NCI-H82 treated with DMSO at 0.1 percent for 48 hours (cell line): ENCODE data around the gene DNAJB13.
"Not testable (repeated sequence)": the region's sequence is repeated elsewhere in the genome, so short reads cannot be mapped to it uniquely, and the experiment has no call there.

Source experiments
- DNase-seq: peaks from one replicate; lab custom pipeline; 2025; ENCODE audit not compliant: unreplicated experiment; lab: John Stamatoyannopoulos, UW

DNAJB13 gene

DNA sequence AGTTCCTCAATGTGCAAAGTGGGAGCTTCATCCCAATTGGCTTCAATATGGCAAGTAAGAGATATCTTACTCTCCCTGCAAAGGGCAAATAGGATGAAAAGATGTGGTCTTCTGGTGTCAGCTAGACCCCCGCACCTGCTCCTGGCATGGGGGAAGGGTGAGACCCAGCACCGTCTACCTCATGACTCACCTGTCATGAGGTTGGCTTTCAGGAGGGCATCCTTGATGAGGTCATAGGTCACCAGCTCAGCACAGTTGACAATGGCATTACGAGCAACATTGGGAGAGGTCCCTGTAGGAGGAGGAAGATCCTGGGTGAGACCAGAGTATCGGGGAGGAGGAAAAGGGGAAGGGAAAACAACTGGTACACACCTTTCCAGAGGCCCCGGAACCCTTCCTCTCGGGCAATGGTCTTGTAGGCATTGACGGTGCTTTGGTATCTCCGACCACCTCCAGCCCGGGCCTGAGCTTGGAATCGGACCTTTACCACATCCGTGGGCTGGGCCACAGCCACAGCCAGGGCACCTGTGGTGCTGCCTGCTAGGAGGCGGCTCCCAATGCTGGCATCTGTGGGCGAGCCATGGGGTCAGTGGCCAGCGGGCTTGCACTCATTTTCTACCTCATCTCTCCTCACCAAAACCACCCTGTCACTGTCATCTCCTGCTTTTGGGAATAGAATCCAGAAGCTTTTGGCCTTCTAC, 25.8 kb downstream of the DNAJB13 start:
- no peak for DNase-seq

DNA sequence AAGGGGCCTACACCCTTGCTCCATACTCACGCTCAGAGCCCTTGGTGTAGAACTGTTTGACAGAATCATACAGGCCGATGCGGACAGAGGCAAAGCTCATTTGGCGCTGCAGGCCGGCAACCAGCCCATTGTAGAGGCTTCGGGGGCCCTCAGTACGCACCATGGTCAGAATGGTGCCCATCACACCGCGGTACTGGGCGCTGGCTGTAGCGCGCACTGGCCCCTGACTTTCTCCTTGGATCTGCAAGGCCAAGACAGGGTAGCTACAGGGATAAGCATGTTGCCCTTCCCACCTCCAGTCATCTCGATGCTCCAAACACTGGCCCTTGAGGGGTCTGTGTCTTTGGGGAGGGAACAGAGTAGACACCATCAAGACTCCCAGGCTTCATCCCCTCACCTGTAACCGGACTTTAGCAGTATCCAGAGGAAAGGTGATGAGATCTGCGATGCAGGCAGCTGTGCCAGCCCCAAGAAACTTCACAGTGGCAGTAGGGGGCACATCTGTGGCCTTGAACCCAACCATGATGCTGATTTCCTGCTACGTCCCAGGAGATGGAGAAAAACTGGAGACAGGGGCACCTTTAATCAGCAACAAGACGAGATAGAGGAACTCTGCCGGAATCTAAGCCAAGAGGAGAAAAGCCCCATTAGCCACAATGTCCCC, 27.2 kb downstream of the DNAJB13 start:
- no peak for DNase-seq

DNA sequence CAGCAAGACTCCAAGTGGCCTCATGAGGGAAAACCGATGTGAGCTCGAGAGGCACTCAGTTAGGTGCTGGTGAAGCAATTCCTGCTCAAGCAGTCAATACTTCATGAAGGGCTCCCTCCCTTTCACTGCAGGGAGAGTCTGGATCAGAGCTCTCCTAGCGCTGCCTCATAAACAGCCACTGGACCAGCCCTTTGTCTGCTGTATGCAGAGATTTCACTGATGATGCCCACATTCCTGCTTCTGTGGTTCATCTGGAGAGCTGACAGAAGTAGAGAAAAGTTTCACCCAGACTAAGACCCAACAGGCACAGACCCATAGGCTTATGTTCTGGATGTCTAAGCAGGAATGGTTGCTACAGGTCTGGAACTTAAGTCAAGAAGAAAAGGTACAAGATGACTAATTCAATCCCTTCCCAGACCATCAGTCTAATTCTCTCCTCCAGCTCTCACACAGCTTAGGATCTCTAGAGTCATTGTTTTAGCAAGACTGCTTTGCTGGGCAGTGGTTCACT, 27.8 kb downstream of the DNAJB13 start:
- no peak for DNase-seq

DNA sequence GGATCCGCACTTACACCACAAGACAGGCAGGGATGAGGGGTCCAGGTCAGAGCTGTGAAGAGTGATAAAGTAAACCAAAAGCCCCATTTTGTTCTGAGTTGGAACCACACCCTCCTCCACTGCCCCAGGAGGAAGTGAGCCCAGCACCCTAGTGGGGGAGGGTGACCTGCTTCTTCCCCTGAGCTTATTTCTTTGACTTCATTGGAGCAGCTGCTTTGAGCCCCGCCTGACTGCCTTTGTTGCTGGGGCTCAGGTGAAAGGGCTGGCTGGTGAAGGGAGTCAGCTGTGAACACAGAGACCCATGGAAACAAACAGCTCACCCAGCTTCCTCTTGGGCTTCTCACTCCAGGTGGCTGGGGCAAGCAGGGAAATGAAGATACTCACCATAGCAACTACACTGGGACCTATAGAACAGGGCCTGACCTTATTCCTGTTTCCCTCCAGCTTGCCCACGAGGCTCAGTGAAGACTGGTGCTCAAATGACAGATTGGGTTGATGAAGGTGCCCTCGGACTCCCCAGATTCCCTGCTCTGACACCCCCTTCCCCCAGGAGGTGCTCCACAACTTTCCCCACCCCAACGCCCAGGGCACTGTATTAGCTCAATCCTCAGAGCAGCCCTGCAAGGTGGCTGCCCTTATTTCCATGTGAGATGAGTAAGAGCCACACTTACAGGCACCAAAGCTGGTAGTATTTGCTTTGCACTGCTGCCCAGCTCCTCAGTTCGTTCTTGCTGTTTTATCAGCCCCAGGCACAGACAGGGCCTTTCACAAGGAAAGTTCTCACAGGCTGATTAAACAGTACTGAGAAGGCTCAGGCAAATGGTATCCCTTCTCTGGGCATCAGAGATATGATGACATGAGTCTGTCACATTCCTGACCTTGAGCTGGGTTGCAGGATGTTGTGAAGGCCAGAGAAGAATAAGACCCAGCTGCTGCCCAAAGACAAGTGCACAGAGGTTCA, 29.5 kb downstream of the DNAJB13 start:
- DNase-seq: no peak

DNA sequence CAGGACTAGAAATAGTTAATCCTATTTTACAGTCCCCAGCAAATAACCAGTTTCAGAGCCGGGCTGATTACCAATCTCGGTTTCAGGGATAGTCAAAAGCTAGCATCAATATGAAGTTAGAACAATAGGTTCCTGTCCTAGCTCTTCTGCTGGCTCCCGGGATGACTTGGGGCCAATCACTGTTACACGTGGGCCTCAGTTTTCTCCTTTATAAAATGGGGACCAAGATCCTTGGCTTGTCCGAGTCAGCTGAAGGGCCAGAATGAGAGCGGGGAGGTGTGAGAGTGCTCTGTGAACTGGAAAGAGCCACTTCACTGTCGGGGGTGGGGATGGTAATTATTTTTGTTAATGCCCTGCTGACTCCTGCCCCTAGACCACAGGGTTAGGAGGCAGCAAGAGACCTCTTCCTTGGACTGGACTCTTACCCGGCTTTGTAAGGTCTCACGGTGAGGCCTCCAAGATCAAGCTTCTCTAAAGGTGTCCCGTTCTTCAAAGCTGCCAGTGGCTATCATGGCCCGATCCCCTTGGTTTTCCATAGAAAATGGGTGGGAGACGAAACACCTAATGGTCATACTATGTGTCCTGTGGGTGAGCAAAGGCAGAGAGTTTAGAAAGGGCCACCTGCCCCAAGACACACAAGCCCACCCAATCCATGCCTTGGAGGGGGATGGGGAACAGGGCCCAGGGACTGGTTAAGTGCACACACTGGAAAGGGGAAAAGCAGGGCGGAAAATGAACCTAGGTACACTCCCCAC, 30.4 kb downstream of the DNAJB13 start:
- no peak for DNase-seq

DNA sequence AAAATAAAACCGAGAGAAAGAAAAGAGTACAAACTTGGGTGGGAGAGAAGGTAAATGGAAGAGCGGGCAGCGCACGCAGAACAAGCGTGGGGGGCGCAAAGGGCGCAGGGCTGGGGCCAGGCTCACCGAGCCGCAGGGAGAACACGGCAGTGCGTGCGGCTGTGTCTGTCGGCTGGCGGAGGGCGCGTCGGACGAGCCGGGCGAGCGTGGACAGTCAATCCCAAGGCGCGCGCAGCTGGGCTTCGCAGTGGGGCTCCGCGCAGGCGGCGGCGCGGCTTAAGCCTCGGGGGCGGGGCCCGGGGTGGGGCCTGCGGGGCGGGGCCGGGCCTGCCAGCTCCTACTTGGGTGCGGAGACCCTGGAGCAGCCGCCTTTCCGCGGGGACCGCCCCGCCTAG, 31.8 kb downstream of the DNAJB13 start, which contains the start of gene UCP2:
TSS of gene UCP2 (minus strand) at position 249 of the 395 bp plus-strand sequence. CDS start 4,465 bp downstream, outside the sequence.
- peak; percentile 63 for DNase-seq

DNA sequence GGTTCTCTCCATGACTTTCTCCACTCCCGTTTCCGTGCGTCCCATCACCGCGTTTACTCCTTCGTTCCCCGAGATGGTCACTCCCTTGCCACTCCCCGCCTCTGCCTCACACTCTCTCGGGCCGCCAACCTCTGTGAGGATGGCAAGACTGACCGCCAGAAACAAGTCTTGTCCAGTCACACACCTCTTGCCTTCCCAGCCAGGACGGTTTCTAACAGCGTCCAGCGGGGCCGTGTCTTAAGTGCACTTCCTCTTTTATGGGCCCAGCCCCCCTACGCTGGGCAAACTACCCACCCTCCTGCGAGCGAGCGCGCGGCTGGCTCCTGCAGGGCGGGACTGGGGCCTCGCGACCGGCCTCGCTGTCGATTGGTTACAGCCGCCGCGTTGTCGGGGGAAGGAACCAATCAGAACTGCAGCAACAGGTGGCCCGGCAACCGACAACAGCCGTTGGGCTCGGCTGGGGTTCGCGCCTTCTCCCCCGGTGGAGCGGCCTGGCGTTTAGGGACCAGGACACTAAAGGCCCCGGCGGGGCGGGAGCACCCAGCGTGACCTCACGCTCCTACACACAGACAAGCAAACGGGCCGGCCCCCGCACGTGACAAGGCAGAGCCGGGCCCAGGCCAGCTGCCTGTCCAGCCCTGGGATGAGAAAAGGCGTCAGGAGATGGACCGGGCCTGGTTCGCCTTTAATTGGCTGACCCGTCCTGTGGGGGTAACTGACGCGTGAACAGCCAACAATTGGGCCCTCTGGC, 32.3 kb downstream of the DNAJB13 start:
- peak; percentile 78 for DNase-seq

DNA sequence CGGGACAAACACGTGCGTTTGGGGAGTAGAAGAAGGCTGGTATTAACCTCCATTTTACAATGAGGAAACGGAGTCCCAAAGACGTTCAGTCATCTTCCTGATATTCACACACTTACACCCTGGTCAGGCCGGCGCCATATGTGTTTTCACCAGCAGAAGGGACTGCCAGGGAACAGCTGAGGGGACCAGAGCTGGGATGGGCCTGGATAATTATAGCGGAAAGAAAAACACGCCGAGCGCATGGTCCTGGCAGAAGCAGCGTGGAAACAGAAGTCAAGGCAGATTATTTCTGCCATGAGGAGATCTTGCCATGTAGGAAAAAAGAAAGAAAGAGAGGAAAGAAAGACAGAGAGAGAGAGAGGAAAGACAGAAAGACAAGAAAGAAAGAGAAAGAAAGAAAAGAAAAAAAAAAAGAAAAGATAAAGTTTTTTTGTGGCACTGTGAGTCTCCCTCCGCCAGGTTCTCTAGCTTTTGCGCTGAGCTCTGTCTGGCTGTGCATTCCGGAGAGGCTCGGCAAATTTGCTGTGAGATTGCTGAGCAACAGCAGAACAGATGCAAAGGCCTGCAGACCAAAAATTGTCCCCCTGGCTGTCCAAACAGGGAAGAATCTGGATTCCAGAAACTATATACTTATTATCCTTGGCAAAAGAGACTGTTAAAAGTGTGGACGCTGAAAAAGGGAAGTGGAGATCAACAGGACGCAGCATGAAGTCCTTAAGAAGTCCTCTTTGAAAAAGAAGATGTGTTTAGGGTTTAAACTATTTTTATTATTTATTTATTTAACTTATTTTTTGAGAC, 33.1 kb downstream of the DNAJB13 start:
- no peak for DNase-seq

DNA sequence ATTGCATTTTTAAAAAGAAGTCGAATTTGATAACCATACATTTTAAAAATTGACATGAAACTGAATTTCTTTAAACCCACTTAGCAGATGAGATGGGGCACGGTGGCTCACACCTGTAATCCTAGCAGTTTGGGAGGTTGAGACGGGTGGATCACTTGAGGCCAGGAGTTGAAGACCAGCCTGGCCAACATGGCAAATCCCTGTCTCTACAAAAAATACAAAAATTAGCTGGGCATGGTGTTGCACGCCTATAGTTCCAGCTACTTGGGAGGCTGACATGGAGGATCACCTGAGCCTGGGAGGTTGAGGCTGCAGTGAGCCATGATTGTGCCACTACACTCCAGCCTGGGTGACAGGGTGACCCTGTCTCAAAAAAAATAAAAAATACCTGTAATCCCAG, 34.8 kb downstream of the DNAJB13 start:
- not testable (repeated sequence) for DNase-seq

DNA sequence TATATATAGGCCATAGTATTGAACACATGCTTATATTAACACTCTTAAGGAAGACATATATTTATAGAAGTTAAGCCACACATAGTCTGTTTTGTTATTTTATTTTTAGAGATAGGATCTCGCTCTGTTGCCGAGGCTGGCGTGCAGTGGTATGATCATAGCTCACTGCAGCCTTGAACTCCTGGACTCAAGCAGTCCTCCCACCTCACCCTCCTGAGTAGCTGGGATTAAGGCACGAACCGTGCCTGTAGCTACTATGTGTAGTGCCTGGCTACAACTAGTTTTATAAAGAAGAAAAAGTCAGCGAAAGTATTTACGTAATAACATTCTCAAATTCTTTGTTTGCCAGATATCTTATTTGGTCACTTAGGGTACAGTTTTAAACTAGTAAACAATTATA, 37.4 kb downstream of the DNAJB13 start:
- no peak for DNase-seq

DNA sequence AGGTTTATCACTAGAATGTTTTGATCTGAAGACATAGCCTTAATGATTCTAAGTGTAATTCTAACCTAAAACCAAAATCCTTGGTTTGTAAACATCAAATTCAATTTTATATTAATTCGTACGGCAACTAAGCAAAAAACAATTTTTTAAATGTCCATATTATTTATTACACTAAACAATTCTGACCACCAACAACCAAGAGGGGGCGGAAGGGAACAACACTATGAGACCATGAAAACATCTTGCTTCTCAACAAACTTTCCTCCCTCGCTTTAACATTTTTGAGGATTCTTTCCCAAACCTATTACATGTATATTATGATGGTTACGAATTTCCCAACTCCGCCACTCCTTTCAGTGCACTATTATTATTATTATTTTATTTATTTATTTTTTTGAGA, 38.3 kb downstream of the DNAJB13 start:
- no peak for DNase-seq

DNA sequence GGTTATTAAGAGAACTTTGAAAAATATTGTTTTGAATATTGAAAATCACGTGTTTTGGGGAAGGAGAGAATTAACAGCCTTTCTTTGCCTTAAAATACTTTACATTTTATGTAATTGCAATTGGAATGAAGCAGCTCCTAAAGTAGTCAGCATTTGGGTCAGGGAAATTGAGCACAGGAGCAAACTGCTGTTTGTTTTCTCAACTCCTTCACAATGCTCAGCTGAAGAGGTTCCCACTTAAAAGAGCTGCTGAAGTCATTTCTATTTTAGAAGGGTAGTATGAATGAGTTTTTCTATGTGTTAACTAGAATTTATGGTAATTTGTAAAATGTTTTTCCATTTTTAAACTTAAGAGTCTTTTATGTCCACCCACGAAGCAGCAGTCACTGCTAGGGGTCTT, 39.9 kb downstream of the DNAJB13 start:
- DNase-seq: no peak

DNA sequence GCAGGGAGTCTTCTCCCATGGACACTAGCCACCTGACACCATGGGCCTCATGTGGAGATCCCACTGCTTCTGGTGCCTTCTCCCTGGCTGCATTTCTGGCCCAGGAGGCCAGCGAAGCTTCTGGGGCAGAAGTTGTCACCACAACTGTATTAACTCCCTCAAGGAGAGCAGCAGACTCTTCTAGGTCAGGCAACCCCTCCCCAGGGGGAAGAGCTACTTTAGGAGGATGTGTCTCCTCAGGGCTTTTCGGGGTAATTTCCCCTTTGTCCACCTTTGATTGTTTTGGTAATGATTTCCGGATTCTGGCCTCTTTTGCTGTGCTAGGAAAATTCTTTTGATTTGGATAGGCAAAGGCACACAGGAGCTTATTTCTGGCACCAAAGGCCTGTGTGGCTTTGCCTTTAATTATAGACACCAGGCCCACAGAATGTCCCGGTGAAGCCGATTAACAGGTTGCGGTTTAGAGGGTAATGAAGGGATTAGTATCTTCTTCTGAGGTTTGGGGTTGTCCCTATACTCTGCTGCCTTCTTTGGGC, 40.7 kb downstream of the DNAJB13 start:
- DNase-seq: no peak

DNA sequence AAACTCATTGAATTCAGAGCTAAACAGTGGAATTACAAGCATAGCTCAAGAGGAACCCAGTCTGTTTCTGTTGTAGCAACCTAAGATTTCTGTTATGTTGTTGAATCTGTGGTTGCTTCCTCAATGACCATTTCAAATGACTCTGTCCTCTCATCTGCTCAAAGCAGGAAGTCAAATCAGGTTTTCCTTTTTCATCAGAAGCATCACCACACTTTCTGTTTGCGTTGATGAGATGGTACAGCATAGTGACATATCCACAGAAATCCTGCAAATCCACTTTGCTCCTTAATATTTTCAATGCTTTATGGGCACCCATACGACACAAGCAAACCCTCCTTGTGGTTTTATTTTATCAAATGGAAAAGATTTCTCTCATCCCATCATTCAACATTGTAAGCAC, 44.4 kb downstream of the DNAJB13 start:
- DNase-seq: no peak

DNA sequence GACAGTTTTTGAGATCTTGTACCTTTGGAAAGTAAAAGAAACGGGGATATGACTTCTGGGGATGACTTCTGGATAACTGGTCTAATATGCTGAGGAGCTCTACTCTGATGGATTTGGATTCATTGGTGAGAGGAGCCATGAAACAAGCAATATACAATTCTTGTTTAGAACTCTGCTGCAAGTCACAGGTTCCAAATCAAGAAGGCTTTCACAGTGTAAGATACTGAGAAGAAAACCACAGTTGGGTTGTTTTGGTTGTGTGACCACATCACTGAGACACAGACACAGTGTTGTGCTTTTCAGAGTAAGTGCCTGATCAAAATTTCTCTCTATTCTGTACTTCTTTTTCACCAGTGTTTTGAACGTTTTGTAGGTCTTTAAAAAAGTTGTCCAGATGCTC, 44.9 kb downstream of the DNAJB13 start:
- no peak for DNase-seq

DNA sequence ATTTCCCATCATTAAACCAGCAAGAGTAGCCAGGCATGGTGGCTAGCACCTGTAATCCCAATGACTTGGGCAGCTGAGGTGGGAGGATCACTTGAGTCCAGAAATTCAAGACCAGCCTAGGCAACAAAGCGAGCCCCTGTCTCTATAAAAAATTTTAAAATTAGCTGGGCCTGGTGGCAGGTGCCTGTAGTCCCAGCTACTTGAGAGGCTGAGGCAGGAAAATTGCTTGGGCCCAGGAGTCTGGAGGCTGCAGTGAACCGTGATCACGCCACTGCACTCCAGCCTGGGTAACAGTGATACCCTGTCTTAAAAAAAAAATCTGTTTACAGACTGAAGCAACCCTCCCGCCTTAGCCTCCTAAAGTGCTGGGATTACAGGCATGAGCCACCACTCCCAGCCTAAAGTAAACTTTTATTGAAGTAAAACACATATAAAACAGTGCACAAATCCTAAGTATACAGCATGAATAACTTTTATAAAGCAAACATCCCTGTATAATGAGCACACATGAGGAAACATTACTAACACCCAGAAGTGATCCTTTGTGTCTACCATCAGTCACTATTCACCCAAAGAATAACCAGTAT, 45.4 kb downstream of the DNAJB13 start:
- no peak for DNase-seq

DNA sequence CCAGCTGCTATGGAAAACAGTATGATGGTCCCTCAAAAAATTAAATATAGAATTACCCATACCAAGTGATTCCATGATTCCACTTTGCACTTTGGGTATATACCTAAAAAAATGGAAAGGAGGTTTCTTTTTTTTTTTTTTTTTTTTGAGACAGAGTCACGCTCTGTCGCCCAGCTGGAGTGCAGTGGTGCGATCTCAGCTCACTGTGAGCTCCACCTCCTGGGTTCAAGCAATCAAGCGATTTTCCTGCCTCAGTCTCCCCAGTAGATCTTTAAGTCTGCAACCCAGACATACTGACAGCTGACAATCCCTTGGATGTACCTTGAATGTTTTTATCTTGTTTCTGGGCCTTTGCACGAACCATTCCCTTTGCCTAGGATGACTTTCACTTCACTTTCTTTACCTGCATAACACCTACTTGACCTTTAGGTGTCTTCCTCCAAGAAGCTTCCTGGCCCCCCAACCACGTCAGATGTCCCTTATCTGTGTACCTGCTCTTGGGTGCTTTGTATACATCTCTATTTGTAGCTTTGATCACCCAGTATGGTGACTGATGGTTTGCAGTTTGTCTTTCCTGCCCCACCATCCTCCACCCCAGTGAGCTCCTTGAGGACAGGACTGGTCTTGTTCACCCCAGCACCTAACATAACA, 46.4 kb downstream of the DNAJB13 start:
- DNase-seq: no peak
